ENCODE data around the gene TESMIN. TPM values are rescaled to one million over a fixed set of nuclear protein-coding genes. Genes with fewer than 3 reads are reported as not detected.

Gene TESMIN
- total RNA-seq, 1 donor from 2014 or later = 1.1 TPM

DNA sequence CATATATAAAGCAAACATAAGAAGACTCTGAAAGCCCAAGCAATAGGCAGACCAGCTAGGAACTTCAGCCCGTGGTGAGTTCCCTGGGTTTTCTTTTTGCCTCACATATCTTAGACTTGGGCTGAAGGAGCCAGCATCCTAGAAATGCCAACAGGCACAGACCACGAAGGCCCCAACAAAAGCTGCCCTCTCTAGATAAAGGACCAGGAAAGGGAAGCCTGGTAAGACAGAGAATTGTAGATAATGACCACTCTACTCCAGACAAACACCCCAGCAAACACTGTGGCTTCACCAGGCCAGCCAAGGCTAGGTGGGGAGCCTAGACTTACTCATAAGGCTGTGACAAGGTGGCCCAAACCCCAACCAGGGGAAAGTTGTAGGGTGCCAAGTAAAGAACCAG lies 55.8 kb downstream of the TESMIN start:
- no peak overlapping the region for H3K27ac Mint-ChIP-seq (ENCODE audit: unreplicated experiment)
- TF ChIP-seq, protein P1, sequence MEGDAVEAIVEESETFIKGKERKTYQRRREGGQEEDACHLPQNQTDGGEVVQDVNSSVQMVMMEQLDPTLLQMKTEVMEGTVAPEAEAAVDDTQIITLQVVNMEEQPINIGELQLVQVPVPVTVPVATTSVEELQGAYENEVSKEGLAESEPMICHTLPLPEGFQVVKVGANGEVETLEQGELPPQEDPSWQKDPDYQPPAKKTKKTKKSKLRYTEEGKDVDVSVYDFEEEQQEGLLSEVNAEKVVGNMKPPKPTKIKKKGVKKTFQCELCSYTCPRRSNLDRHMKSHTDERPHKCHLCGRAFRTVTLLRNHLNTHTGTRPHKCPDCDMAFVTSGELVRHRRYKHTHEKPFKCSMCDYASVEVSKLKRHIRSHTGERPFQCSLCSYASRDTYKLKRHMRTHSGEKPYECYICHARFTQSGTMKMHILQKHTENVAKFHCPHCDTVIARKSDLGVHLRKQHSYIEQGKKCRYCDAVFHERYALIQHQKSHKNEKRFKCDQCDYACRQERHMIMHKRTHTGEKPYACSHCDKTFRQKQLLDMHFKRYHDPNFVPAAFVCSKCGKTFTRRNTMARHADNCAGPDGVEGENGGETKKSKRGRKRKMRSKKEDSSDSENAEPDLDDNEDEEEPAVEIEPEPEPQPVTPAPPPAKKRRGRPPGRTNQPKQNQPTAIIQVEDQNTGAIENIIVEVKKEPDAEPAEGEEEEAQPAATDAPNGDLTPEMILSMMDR (IDR thresholded peaks at IDR 0.05; ENCODE audit: insufficient read depth, low read depth, low read length) = no peak
- no peak for TF ChIP-seq EZH2 (IDR thresholded peaks at IDR 0.05; ENCODE audit: insufficient read depth, low read length)
- peaks cover 30% of the 10 kb centered on the region for H3K27me3 Mint-ChIP-seq (ENCODE audit: low read depth, unreplicated experiment)
- H2AFZ ChIP-seq (ENCODE audit: low read depth, low read length) = no peak overlapping the region
- H4K20me1 ChIP-seq (ENCODE audit: insufficient read depth, low read length) = no peaks in the 10 kb centered on the region
- H3K4me3 Mint-ChIP-seq (ENCODE audit: unreplicated experiment) = no peak overlapping the region
- no peaks in the 10 kb centered on the region for H3K79me2 ChIP-seq (ENCODE audit: insufficient read depth, low read length)
- no peak overlapping the region for H3K27ac ChIP-seq (ENCODE audit: low read depth, low read length)
- DNase-seq (ENCODE audit: low read depth) (no peak), FAIRE-seq (no peak)
- peaks cover 10% of the 10 kb centered on the region for H3K9me3 Mint-ChIP-seq (ENCODE audit: unreplicated experiment)
- peaks cover 28% of the 10 kb centered on the region for H3K27me3 ChIP-seq (ENCODE audit: insufficient read depth, low read length)
- peaks cover 4% of the 10 kb centered on the region for H3K9me3 ChIP-seq (ENCODE audit: insufficient read depth, low read depth, low read length)
- H3K4me1 ChIP-seq (ENCODE audit: insufficient read depth, low read length) = no peaks in the 10 kb centered on the region
- peaks cover 2% of the 10 kb centered on the region for H3K36me3 Mint-ChIP-seq (ENCODE audit: low read depth, unreplicated experiment)
- no peak overlapping the region for H3K9ac ChIP-seq (ENCODE audit: low read length)
- no peaks in the 10 kb centered on the region for H3K4me1 Mint-ChIP-seq (ENCODE audit: low read depth, unreplicated experiment)
- H3K4me3 ChIP-seq (ENCODE audit: insufficient read depth, low read depth, low read length) = no peak overlapping the region
- H3K36me3 ChIP-seq (ENCODE audit: insufficient read depth, low read length) = no peaks in the 10 kb centered on the region
- no peak overlapping the region for H3K4me2 ChIP-seq (ENCODE audit: low read length)

DNA sequence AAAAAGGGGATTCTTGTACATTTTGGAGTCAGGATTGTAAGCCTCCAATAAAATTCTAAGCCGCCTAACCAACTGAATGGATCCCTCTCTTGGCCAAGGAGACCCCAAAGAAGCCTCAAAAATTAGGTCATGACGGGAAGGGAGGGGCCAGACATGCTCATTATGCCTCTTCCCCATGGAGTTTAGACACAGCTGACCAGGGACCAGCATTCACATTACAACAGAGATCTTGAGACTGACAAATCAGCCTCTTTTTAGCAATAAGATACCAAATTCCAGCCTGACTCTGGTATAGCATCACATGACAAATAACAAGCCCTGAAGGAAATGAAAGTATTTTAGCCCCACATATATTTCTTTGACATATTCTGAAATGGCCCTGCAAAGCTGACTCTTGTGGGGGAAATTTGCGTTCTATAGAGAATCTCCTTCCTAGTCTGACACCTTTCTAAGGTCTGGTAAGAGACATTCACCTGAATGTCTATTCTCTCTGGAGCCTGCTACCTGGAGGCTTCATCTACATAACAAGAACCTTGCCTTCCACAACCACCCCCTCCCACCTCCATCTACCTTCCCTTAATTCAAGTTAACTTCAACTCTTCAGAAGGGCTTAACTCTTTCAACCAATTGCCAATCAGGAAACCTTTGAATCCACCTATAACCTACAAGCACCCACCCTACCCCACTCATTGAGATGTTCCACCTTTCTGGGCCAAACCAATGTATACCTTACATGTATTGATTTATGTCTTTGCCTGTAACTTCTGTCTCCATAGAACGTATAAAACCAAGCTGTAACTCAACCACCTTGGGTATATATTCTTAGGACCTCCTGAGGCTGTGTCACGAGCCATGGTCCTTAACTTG lies 56.7 kb downstream of the TESMIN start:
- H3K79me2 ChIP-seq (ENCODE audit: insufficient read depth, low read length) = no peaks in the 10 kb centered on the region
- DNase-seq (ENCODE audit: low read depth) = no peak
- TF ChIP-seq EZH2 (IDR thresholded peaks at IDR 0.05; ENCODE audit: insufficient read depth, low read length) = no peak
- TF ChIP-seq, protein P1 (IDR thresholded peaks at IDR 0.05; ENCODE audit: insufficient read depth, low read depth, low read length) = no peak
- no peaks in the 10 kb centered on the region for H3K36me3 ChIP-seq (ENCODE audit: insufficient read depth, low read length)
- no peak for FAIRE-seq
- peaks cover 4% of the 10 kb centered on the region for H3K9me3 ChIP-seq (ENCODE audit: insufficient read depth, low read depth, low read length)
- Mint-ChIP-seq H3K4me1 (ENCODE audit: low read depth, unreplicated experiment) (no peaks in the 10 kb centered on the region), H3K9me3 (ENCODE audit: unreplicated experiment) (peaks cover 10% of the 10 kb centered on the region), H3K27me3 (ENCODE audit: low read depth, unreplicated experiment) (peaks cover 33% of the 10 kb centered on the region), H3K36me3 (ENCODE audit: low read depth, unreplicated experiment) (peaks cover 1% of the 10 kb centered on the region), H3K27ac (ENCODE audit: unreplicated experiment) (no peak overlapping the region), H3K4me3 (ENCODE audit: unreplicated experiment) (no peak overlapping the region)
- no peaks in the 10 kb centered on the region for H4K20me1 ChIP-seq (ENCODE audit: insufficient read depth, low read length)
- peaks cover 34% of the 10 kb centered on the region for H3K27me3 ChIP-seq (ENCODE audit: insufficient read depth, low read length)
- H3K27ac ChIP-seq (ENCODE audit: low read depth, low read length) = no peak overlapping the region
- no peak overlapping the region for H3K4me3 ChIP-seq (ENCODE audit: insufficient read depth, low read depth, low read length)
- no peak overlapping the region for H3K9ac ChIP-seq (ENCODE audit: low read length)
- H3K4me1 ChIP-seq (ENCODE audit: insufficient read depth, low read length) = no peaks in the 10 kb centered on the region
- no peak overlapping the region for H3K4me2 ChIP-seq (ENCODE audit: low read length)
- no peak overlapping the region for H2AFZ ChIP-seq (ENCODE audit: low read depth, low read length)

- Histone ChIP-seq H3K27me3 (ENCODE audit: insufficient read depth, low read length) (peaks cover 45% of the 10 kb centered on the region), H4K20me1 (ENCODE audit: insufficient read depth, low read length) (no peaks in the 10 kb centered on the region), H3K4me1 (ENCODE audit: insufficient read depth, low read length) (no peaks in the 10 kb centered on the region), H2AFZ (ENCODE audit: low read depth, low read length) (no peak overlapping the region), H3K4me3 (ENCODE audit: insufficient read depth, low read depth, low read length) (no peak overlapping the region), H3K9me3 (ENCODE audit: insufficient read depth, low read depth, low read length) (peaks cover 4% of the 10 kb centered on the region), H3K9ac (ENCODE audit: low read length) (no peak overlapping the region), H3K4me2 (ENCODE audit: low read length) (no peak overlapping the region), H3K27ac (ENCODE audit: low read depth, low read length) (no peak overlapping the region), H3K36me3 (ENCODE audit: insufficient read depth, low read length) (no peaks in the 10 kb centered on the region), H3K79me2 (ENCODE audit: insufficient read depth, low read length) (no peaks in the 10 kb centered on the region)
- no peak overlapping the region for H3K27ac Mint-ChIP-seq (ENCODE audit: unreplicated experiment)
- H3K4me1 Mint-ChIP-seq (ENCODE audit: low read depth, unreplicated experiment) = no peaks in the 10 kb centered on the region
- H3K4me3 Mint-ChIP-seq (ENCODE audit: unreplicated experiment) = no peak overlapping the region
- FAIRE-seq (no peak), DNase-seq (ENCODE audit: low read depth) (no peak)
- peaks cover 5% of the 10 kb centered on the region for H3K36me3 Mint-ChIP-seq (ENCODE audit: low read depth, unreplicated experiment)
- TF ChIP-seq EZH2 (IDR thresholded peaks at IDR 0.05; ENCODE audit: insufficient read depth, low read length) = no peak
- TF ChIP-seq, protein P1 (IDR thresholded peaks at IDR 0.05; ENCODE audit: insufficient read depth, low read depth, low read length) = no peak
- H3K9me3 Mint-ChIP-seq (ENCODE audit: unreplicated experiment) = peaks cover 12% of the 10 kb centered on the region
- peaks cover 41% of the 10 kb centered on the region for H3K27me3 Mint-ChIP-seq (ENCODE audit: low read depth, unreplicated experiment)
These were observed 57.8 kb downstream of the TESMIN start for GRCh38 chr11:68693484-68693882.
